ENCODE results near the gene TMPRSS11A.

Gene TMPRSS11A

DNA sequence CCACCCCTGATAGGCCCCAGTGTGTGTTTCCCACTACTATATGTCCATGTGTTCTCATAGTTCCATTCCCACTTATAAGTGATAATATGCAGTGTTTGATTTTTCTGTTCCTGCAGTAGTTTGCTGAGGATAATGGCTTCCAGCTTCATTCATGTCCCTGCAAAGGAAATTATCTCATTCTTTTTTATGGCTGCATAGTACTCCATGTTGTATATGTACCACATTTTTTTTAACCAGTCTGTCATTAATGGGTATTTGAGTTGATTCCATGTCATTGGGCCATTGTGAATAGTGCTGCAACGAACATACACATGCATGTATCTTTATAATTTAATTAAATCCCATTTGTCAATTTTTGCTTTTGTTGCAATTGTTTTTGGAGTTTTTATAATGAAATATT, 10.3 kb upstream of the TMPRSS11A start:
- Histone ChIP-seq H3K4me3 (no peak overlapping the region), H3K27ac (no peak overlapping the region)
- DNase-seq (ENCODE audit: low spot score) = no peak
- TF ChIP-seq, protein P1, sequence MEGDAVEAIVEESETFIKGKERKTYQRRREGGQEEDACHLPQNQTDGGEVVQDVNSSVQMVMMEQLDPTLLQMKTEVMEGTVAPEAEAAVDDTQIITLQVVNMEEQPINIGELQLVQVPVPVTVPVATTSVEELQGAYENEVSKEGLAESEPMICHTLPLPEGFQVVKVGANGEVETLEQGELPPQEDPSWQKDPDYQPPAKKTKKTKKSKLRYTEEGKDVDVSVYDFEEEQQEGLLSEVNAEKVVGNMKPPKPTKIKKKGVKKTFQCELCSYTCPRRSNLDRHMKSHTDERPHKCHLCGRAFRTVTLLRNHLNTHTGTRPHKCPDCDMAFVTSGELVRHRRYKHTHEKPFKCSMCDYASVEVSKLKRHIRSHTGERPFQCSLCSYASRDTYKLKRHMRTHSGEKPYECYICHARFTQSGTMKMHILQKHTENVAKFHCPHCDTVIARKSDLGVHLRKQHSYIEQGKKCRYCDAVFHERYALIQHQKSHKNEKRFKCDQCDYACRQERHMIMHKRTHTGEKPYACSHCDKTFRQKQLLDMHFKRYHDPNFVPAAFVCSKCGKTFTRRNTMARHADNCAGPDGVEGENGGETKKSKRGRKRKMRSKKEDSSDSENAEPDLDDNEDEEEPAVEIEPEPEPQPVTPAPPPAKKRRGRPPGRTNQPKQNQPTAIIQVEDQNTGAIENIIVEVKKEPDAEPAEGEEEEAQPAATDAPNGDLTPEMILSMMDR (IDR thresholded peaks at IDR 0.05) = no peak

DNA sequence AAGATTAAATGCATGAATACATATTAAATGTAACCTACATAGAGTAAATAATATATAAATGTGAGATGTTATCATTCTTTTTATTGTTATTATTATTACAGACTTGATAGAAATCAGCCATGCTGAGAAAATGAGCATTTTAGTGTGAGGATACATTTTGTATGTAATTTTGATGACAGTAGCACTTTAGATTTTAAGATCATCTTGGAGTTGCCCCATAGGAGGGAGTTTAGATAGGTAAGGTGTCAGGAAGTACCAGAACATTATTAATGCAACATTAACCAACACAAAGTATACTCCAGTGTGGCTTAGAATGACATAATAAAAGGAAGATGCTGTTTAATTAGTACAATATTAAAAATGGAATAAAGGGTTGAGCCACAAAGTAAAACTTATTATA, 8.4 kb downstream of the TMPRSS11A start:
- TF ChIP-seq, protein P1 (IDR thresholded peaks at IDR 0.05) = no peak
- no peak for DNase-seq (ENCODE audit: low spot score)
- Histone ChIP-seq H3K27ac (no peak overlapping the region), H3K4me3 (no peak overlapping the region)

DNA sequence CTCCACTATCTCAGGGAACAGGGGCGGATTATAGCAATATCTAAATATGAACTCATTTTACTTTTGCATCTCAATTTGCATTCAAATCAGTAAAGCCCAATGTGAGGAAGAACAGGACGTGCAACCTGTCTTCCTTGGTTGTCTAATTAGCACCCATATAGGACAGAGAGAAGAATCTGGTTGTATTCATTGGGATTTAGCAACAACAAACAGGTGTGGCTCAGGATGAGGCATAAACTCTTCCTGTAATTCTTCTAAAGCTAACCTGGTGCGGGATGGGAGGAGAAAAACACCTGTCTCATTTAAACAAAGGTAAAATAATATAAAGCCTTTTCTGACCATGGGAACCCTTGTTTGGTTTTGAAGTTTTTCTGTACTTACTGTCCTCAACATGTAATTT, 22.2 kb downstream of the TMPRSS11A start:
- Histone ChIP-seq H3K4me3 (no peak overlapping the region), H3K27ac (no peak overlapping the region)
- no peak for DNase-seq (ENCODE audit: low spot score)
- TF ChIP-seq, protein P1 (IDR thresholded peaks at IDR 0.05) = no peak

DNA sequence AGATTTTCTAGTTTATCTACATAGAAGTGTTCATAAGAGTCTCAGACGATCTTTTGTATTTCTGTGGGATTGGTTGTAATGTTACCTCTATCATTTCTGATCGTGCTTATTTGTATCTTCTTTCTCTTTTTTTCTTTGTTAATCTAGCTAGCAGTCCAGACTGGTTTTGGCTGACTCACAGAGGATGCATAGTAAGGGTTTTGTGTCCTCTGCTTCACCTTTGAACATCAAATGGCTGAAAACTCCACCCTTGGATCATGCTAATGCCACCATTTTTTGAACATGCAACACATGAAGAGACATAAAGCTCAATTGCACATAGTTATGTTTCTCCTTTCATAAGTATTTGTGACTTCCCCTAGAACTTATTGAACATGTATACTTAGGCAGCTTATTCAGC, 22.8 kb downstream of the TMPRSS11A start:
- TF ChIP-seq, protein P1 (IDR thresholded peaks at IDR 0.05) = no peak
- Histone ChIP-seq H3K4me3 (no peak overlapping the region), H3K27ac (no peak overlapping the region)
- no peak for DNase-seq (ENCODE audit: low spot score)

DNA sequence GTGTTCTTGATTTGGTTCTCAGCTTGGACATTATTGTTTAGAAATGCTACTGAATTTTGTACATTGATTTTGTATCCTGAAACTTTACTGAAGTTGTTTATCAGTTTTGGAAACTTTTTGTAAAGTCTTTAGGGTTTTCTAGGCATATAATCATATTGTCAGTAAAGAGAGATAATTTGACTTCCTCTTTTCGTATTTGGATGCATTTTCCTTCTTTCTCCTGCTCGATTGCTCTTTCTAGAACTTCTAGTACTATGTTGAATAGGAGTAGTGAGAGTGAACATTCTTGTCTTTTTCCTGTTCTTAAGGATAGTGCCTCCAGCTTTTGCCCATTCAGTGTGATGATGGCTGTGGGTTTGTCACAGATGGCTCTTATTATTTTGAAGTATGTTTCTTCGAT, 24.1 kb downstream of the TMPRSS11A start:
- no peak for DNase-seq (ENCODE audit: low spot score)
- H3K4me3 ChIP-seq = no peak overlapping the region
- TF ChIP-seq, protein P1 (IDR thresholded peaks at IDR 0.05) = no peak
- no peak overlapping the region for H3K27ac ChIP-seq

DNA sequence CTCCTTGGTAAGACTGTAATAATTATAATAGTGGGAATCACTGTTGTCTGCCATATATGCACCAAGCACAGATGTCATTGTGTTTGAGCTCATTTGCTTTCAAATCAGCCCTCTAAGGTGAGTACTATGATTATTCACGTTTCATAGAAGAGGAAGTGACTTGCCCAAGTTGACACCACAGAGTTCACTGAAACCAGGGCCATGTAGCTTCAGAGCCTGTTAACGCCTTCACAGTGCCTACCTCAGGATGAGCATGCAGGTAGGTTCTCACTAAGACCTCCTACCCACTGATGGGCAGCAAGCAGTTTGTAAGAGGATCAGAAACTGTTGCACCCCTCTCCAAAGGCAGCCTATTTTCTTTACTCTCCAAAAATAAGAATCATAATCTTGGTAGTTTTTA, 27.4 kb downstream of the TMPRSS11A start:
- TF ChIP-seq, protein P1 (IDR thresholded peaks at IDR 0.05) = no peak
- DNase-seq (ENCODE audit: low spot score) = no peak
- Histone ChIP-seq H3K4me3 (no peak overlapping the region), H3K27ac (no peak overlapping the region)

DNA sequence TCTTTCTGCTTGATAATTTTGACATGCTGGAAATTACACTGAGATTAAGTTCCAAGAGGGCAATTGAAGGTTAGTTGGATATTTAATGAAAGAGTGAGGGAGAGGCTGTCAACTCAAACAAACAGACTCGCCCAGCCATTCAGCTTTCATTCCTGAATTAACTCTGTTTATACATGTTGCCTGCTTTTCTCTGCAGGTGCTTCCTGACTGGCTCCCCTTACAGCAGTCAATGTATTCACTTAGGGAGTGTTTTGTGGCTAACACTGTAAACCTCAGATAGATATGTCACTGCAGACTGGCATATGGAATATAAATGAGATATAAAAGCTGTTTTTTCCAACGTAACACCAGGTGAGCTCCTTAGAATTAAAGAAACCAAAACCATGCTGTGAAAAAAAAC, 28.7 kb downstream of the TMPRSS11A start:
- TF ChIP-seq, protein P1 (IDR thresholded peaks at IDR 0.05) = no peak
- no peak overlapping the region for H3K27ac ChIP-seq
- no peak overlapping the region for H3K4me3 ChIP-seq
- DNase-seq (ENCODE audit: low spot score) = no peak
